Measurements from ENCODE around the gene IGIP.

GRCh38 chr5:140157032-140157781 is 31.5 kb downstream of the IGIP start:
- TF ChIP-seq CTCF (conservative IDR thresholded peaks at IDR 0.05; ENCODE audit: low read length) (peak; percentile 86), EZH2phosphoT487 (IDR thresholded peaks at IDR 0.05; ENCODE audit: borderline replicate concordance) (no peak)

Data from Loucy (cell line).